LNCaP clone FGC (cell line): ENCODE results near the gene SEMA7A.

Source experiments
- DNase-seq: peaks from one replicate; pipeline ENCODE4 v3.0.0-alpha.2; 2011; ENCODE audit warnings: low read depth
- H3K4me3 ChIP-seq: 2 replicates; pipeline ENCODE4 v1.5.1; 2011; ENCODE audit warnings: mild to moderate bottlenecking, low read depth, low read length, control low read depth
- TF ChIP-seq, protein P1 (sequence below): IDR thresholded peaks from 2 replicates; pipeline ENCODE4 v1.5.1; 2012; ENCODE audit warnings: mild to moderate bottlenecking; ENCODE audit not compliant: control insufficient read depth, insufficient read depth; ENCODE audit errors: extremely low read depth

SEMA7A gene

DNA sequence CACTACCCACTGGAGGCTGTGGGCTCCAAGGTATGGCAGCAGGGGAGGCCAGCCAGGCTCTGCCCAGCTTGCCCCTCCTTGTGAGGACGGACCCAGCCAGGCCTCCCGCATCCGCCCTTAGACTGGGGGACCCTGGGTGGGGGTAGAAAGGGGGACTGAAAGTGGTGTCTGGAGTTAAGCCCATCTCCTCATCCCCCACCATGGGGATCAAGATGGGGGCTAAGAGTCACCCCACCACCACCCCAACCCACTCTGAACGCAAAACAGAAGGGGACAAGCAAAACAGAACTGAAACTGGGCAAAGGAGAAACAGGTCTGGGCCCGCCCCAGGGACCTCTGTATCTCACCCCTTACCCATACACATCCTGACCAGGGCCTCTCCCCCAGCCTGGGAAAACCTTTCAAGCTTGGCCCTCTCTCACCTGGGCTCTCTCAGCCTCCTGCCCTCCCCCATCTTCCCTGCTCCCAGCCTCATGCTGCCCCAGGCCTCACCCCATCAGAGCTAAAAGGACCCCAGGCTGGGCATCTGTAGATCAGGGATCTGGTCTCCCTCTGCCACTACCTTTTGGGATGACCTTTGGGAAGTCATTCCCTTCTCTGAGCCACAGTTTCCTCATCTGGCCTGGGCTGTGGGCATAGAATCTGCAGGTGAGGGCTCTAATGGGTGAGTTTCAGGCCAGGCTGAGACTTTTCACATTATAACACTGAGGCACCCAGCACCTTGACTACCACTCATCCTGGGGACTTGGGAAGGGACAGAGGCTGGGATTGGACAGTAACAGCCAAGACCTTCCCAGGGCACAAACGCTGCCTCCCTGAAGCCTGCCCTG is 36.3 kb downstream of the SEMA7A start:
- TF ChIP-seq, protein P1, sequence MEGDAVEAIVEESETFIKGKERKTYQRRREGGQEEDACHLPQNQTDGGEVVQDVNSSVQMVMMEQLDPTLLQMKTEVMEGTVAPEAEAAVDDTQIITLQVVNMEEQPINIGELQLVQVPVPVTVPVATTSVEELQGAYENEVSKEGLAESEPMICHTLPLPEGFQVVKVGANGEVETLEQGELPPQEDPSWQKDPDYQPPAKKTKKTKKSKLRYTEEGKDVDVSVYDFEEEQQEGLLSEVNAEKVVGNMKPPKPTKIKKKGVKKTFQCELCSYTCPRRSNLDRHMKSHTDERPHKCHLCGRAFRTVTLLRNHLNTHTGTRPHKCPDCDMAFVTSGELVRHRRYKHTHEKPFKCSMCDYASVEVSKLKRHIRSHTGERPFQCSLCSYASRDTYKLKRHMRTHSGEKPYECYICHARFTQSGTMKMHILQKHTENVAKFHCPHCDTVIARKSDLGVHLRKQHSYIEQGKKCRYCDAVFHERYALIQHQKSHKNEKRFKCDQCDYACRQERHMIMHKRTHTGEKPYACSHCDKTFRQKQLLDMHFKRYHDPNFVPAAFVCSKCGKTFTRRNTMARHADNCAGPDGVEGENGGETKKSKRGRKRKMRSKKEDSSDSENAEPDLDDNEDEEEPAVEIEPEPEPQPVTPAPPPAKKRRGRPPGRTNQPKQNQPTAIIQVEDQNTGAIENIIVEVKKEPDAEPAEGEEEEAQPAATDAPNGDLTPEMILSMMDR, result no peak
- no peak for DNase-seq
- H3K4me3 ChIP-seq, result no peak overlapping the region

- DNase-seq, result no peak
- TF ChIP-seq, protein P1, result no peak
- no peak overlapping the region for H3K4me3 ChIP-seq
These were observed 37.1 kb downstream of the SEMA7A start for GRCh38 chr15:74396445-74397238.

- DNase-seq, result no peak
- TF ChIP-seq, protein P1, result no peak
- H3K4me3 ChIP-seq, result no peak overlapping the region
These were observed 37.7 kb downstream of the SEMA7A start for GRCh38 chr15:74396146-74396438.

GRCh38 chr15:74395319-74396145 is 38.2 kb downstream of the SEMA7A start:
- no peak overlapping the region for H3K4me3 ChIP-seq
- DNase-seq, result no peak
- TF ChIP-seq, protein P1, result no peak

GRCh38 chr15:74394090-74394846 is 39.5 kb downstream of the SEMA7A start:
- H3K4me3 ChIP-seq, result no peak overlapping the region
- no peak for DNase-seq
- TF ChIP-seq, protein P1, result no peak

DNA sequence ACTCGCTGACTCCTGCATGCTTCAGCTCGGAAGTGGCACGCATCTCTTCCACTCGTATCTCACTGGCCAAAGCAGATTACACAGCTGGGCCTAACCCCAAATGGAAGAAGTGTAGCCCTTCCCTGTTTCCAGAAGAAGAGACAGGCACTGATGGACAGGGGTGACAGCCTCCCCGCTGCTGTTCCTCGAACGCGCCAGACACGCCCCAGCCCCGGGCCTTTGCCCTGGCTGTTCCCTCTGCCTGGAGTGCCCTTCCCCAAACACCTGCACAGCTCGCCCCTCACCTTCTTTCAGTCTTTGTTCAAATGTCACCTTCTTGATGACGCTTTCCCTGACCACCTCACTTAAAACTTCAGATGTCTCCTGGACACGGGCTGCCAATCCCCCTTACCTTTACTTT is 40.3 kb downstream of the SEMA7A start:
- TF ChIP-seq, protein P1, result no peak

More for the DNA sequence above, 40.3 kb downstream of the SEMA7A start:
- H3K4me3 ChIP-seq, result no peak overlapping the region
- no peak for DNase-seq
